Cerebellar nuclear complex (tissue), 1 donor: ENCODE measurements around the gene CREB5.
"Not testable (repeated sequence)": the region's sequence is repeated elsewhere in the genome, so short reads cannot be mapped to it uniquely, and the experiment has no call there.

Experiments used
- DNase-seq, 2 experiments: peaks; one replicate each; lab custom pipeline; 2025; lab: John Stamatoyannopoulos, UW

CREB5 gene

GRCh38 chr7:28778786-28779185, 366.5 kb downstream of the CREB5 start:
- no peak for DNase-seq

- no peak for DNase-seq
Observed at GRCh38 chr7:28779954-28780353, 367.6 kb downstream of the CREB5 start.

- no peak for DNase-seq
Observed at GRCh38 chr7:28782362-28782761, 370.0 kb downstream of the CREB5 start.

- DNase-seq = no peak
Observed at GRCh38 chr7:28784171-28784902, 372.0 kb downstream of the CREB5 start.

- DNase-seq = no peak
Observed at GRCh38 chr7:28785041-28785995, 373.0 kb downstream of the CREB5 start.

GRCh38 chr7:28786156-28786555, 373.8 kb downstream of the CREB5 start:
- DNase-seq = not testable (repeated sequence)

- DNase-seq = no peak
Observed at GRCh38 chr7:28787106-28787505, 374.8 kb downstream of the CREB5 start.

- no peak for DNase-seq
Observed at GRCh38 chr7:28790467-28790866, 378.1 kb downstream of the CREB5 start.

- no peak for DNase-seq
Observed at GRCh38 chr7:28792858-28793257, 380.5 kb downstream of the CREB5 start.

- no peak for DNase-seq
Observed at GRCh38 chr7:28793381-28794085, 381.2 kb downstream of the CREB5 start.

- DNase-seq = no peak
Observed at GRCh38 chr7:28798274-28798673, 386.0 kb downstream of the CREB5 start.

- DNase-seq = no peak
Observed at GRCh38 chr7:28799619-28800018, 387.3 kb downstream of the CREB5 start.

GRCh38 chr7:28800150-28800549, 387.8 kb downstream of the CREB5 start:
- DNase-seq = no peak

GRCh38 chr7:28802450-28802849, 390.1 kb downstream of the CREB5 start:
- no peak for DNase-seq

GRCh38 chr7:28804157-28804556, 391.8 kb downstream of the CREB5 start:
- DNase-seq = no peak

GRCh38 chr7:28804990-28805389, 392.7 kb downstream of the CREB5 start:
- no peak for DNase-seq

GRCh38 chr7:28806841-28807240, 394.5 kb downstream of the CREB5 start:
- DNase-seq = no peak

GRCh38 chr7:28807396-28807994, 395.2 kb downstream of the CREB5 start:
- DNase-seq = no peak

- no peak for DNase-seq
Observed at GRCh38 chr7:28808796-28809533, 396.6 kb downstream of the CREB5 start.

- DNase-seq = no peak
Observed at GRCh38 chr7:28811008-28811407, 398.7 kb downstream of the CREB5 start.

GRCh38 chr7:28811701-28812430, 399.5 kb downstream of the CREB5 start:
- no peak for DNase-seq
